HG03103 (cell line): ENCODE measurements around the gene C22orf39.
"Not testable (repeated sequence)": the region's sequence is repeated elsewhere in the genome, so short reads cannot be mapped to it uniquely, and the experiment has no call there.

Experiments
- ATAC-seq: cut with Tn5 transposase; IDR thresholded peaks from one replicate; pipeline ENCODE4 v1.9.1; 2021; ENCODE audit warnings: low read depth; ENCODE audit not compliant: unreplicated experiment

Gene C22orf39

DNA sequence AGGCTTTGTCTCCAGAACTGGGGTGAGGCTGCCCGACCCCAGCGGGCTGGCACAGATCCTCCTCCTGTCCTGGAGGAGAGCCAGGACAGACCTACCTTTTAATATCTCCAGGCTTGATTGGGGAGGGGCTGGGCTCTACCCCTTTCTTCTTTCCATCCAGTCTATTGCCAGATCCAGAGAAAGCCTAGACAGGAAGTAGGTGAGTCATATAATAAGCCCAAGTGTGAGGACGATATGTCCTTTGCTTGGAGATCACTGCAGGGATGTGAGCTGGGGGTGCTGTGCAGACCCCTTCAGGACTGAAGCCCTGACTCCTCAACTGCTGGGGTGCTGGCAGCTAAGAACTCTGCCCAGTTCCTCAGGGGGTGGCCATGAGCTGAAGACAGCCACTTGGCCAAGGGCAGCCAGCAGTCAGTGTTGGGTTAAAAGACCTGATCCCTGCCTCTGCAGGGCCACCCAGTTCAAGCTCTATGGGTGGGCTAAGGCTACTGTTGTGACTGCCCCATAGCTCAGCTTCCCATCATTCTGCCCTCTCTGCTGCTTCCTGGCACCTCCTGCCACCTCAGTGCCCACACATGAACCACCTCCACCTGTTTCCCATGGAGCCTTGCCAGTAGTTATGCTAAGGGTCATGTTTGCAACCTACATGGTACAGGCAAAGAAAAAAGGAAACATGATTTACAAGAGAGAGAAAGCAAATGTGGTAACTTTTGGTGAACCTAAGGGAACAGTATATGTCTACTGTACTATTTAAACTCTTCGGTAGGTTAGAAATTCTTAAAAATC is 8.3 kb upstream of the C22orf39 start:
- no peak for ATAC-seq

DNA sequence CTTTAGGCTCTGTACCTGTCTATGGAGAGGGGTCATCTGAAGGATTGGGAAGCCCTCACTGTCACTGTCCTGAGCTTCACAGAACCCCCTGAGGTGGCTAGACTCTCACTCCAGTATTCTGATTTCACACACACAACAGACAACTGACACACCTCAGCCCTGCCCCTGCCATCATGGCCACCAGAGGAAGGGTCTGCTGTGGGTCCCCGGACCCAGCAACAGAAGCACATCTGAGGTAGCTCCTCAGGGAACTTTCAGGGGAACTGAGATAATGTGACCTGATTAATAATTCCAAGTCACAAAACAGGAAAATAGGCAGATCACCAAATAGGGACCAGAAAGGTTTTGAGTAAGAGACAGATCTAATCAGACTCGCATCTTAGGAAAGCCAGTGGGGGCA is 7.5 kb upstream of the C22orf39 start:
- ATAC-seq: no peak

DNA sequence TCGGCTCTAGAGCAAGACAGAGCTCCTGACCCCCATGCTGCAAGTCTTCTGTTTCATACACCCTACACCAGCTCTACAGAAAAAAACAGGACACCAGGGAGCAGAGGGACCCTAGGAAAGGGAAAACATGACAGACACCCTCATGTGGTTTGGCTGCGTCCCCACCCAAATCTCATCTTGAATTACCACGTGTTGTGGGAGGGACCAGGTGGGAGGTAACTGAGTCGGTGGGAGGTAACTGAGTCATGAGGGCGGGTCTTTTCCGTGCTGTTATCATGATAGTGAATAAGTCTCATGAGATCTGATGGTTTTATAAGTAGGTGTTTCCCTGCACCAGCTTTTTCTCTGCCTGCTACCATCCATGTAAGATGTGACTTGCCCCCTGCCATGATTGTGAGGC is 6.6 kb upstream of the C22orf39 start:
- ATAC-seq: no peak

DNA sequence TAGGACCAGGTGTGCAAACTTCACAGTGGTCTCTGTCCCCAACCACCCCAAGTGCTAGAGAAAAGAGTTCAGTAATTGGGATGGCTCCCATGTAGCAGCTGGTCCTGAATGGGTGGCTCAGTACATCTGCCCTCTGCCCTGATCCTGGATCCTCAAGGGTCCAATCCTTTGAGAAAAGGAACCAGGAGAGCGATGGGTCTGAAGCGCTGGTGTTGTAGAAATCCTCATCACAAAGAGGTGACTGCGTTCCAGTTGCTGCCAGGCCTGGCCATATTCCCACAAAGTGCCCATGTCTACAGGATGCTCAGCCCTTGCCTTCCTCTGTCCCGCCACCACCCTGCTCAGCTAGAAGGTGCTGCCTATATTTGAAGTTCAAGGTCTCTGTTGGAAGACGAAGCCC is 6.2 kb upstream of the C22orf39 start:
- ATAC-seq: no peak

DNA sequence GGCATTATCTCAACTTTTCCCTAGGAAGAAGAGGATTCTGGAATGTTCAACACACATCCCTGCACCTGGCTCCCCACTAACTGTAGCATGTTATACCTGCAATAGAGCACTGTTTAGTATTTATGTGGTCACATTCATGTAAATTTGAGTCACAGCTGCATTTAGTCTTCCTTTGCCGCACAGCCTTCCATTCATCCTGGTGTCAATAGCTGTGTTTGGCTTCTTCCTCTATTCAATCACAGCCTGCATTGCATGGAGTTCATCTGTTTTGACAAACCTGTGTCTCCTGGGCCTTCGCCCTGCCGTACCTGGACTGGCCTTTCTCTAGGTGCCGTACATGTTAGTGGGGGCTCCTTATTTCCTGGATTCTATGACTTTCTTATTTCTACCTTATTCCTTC is 4.1 kb upstream of the C22orf39 start:
- no peak for ATAC-seq

DNA sequence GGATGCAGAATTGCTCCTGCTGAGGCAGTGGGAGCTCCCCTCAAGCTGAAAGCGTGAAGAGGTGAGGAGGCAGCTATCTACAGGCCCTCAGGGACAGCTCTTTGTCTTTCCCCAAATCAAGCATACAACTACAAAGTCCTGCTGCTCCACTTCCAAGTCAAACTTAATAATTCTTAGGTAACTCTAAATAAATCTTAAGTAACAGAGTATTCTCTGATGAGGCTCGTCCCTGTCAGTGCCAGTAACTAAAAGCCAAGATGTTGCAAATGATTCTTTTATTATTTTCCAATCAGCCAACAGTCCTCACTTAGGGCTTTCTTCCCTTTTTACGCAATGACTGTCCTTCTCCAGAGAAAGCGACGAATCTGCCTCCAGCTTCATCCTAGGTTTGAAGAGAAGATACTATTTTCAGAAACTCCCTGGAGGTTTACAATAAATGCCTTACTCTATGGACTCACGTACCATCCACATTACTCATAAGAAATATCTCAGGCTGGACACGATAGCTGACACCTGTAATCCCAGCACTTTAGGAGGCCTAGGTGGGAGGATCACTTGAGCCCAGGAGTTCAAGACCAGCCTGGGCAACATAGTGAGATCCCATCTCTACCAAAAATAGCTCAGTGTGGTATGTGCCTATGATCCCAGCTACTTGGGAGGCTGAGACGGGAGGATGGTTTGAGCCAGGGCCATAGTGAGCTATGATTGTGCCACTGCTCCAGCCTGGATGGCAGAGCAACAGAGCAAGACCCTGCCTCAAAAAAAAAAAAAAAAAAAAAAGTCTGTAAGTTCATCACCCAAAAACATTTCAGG is 3.1 kb upstream of the C22orf39 start:
- no peak for ATAC-seq

DNA sequence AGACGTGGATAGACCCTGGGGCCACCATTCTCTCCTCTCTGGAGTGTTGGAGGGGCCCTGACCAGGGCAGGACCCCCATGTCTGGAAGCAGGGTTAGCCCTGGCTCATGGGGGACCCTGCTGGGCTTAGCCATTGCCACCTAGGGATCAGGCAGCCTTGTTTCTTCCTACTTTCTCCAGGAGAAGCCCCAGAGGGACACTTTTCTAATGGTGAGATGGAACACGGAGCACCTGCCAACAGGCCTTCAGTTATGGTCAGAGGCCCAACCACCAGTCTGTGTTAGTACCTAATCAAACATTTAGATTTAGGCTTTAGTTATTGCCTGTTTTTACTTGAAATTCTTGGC is 1.9 kb upstream of the C22orf39 start:
- no peak for ATAC-seq

DNA sequence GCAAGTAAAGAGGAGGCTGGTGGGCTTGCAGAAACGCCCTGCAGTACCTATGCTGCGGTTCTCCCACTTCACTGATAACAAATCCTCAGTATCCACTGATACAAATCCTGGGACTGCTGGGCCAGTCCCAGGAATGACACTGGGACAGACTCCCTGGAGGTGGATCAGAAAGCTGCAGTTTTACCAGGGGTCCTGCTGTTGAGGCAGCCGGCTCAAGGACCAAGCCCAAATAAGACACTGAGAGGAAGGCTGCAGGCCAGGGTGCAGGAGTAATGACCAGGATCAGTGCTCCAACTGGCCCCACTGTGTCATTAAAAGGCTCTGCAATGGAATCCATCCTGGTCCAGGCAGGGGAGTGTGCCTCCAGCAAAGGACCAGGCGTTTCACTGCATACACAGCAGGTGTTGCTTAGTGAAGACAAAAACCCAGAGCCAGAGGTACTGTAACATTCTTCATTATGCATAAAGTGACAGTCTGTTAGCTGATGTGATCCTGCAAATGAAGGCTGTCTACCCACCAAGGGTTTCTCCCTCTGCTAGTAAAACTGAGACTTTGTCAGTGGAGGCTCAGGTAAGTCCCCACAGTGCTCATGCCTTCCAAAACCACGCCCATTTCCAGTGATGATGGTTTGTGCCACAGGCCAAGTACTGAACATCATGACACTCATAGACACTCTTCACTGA is 1.4 kb upstream of the C22orf39 start:
- ATAC-seq: no peak

DNA sequence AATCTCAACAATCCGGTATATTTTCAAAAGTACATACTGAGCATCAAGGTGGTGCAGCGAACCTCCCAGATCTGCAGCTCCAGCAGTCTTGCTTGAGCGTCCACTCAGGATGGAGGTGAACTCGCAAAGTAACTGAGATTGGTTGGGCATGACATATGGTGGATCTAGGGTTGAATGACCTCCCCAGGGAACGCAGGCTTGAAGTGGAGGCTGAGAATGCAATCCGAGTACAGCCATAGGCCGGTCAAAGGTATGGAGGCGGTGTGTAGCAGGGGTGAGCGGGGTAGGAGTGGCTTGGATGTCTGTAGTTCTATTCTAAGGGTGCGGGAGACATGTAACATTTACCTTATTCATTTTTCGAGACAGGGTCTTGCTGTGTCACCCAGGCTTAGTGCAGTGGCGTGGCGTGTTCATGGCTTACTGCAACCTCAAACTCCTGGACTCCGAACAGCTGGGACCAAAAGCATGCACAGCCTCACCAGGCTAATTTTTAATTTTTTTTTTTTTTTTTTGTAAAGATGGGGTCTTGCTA is 631 bp upstream of the C22orf39 start:
- ATAC-seq: peak; percentile 22

DNA sequence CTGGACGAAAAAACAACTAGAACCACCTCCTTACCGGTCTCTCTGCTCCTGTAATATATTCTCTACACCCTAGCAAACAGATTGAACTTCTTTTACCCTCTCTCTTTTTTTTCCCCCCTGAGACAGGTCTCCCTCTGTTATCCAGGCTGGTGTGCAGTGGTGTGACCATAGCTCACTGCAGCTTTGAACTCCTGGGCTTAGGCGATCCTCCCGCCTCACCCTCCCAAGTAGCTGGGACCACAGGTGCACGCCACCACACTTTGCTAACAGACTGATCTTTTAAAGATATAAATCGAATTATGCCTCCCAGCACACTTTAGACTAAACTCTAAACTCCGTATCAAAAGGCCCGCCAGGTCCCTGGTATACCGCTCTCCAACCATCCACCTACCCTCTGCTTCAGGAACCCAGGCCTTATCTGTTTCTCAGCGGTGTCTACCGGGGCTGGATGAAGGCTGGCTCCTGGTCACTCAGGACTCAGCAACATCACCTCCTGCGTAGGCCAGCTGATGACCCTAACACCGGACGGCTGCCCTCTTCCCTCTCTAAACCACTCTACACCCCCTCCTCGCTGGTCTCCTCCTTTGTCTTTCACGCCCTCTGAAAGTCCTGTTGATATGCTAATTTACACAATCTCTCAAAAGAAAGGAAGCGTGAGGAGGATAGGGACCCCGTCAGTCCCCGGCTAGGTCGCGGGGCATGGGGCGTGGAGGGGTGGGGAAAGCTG is 745 bp downstream of the C22orf39 start:
- no peak for ATAC-seq

DNA sequence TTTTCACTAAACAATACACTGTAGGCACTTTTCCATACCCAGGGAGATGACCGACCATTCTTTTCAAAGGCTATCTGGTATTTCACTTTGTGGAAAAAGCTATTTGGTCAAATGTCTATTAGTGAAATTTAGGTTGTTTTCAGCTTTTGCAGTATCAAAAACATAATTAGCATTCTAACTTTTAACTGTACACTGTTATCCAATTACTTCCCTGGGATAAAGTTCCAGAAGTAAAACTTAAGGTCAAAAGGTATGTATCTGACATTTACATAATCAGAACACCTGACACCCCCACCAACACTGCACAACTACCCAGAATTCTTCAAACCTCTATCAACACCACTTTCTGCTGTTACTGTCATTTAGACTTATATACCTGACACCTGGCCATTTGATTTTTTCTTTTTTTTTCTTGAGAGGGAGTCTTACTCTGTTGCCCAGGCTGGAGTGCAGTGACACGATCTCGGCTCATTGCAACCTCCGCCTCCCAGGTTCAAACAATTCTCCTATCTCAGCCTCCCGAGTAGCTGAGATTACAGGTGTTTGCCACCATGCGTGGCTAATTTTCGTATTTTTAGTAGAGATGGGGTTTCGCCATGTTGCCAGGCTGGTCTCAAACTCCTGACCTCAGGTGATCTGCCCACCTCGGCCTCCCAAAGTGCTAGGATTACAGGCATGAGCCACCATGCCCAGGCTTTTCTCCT is 2.1 kb downstream of the C22orf39 start:
- not testable (repeated sequence) for ATAC-seq

DNA sequence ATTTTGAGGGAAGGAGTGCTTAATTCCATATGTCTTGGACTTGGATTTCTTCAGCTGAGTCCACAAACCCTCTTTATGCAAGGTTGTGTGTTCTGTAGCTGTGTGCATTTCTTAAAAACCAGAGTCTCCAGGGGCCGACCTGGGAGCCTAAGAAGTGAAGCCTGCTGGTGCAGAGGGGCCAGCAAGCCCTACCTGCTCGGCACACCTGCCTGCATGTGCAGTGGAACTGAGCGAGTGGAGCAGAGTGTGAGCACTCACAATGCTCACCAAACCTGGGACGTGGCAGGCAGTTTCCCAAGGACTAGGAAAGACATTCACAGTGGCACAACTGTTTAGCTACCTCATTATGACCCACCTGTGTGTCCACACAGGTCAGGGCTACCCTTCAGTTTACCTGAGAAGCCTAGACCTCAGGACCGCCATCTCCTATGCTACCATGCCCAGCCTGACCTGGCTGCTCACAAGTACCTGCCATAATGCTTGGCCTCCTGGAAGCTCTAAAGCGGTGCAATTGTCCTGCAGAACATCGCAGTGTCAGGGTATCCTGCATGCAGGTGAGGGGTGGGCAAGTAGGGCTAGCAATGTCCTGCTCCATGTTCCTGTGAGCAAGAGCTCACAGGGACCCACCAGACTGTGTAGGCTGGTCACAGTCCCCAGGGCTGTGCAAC is 3.8 kb downstream of the C22orf39 start:
- ATAC-seq: no peak

DNA sequence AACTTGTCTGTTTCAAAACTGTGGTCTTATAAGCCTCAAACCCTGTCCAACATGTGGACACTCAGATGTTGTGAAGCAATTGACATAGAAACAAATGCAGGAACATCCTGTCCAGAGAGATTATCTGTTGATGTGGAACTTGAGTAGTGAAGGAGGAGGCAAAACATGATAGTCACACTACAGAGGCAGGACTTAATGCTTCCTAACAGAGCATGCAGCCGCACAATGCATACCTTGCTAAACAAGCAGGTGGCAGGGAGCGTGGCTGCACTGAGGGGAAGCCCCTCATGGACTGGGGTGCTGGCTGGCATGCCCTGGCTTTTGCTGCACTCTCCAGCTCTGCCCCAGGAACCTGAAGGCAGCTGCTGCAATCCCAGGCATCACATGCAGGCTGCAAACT is 5.3 kb downstream of the C22orf39 start:
- no peak for ATAC-seq

DNA sequence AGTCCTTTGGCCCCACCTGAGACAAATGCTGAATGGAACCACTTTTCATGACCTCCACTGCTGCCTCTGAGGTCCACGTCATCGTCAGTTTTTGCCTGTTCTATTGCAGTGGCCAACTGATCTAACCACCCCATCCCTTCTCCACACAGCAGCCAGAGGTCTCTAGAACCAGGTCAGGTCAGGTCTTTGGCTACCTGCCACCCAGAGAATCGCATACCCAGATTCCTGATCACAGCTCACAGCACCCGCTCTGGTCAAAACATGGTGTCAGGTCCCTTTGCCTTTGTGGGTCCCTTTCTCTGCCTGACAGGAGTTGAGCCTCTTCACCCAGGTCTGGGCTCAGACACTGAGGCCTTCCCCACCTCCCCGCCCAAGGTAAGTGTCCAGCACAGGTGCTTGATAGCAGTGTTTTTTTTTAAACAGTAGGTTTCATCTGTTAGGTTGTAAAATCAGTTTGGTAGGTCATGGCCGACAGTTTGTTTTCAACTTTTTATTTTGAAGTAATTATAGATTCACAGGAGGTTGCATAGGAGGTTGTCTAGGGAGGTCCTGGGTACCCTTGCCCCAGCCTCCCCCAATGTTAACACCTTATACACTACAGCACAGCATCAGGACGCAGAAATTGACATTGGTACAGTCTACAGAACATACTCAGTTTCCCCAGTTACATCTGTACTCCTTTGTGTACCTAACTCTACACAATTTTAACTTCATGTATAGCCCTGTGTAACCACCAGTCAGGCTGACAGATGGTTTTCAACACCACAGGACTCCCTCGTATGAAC is 6.9 kb downstream of the C22orf39 start:
- no peak for ATAC-seq

DNA sequence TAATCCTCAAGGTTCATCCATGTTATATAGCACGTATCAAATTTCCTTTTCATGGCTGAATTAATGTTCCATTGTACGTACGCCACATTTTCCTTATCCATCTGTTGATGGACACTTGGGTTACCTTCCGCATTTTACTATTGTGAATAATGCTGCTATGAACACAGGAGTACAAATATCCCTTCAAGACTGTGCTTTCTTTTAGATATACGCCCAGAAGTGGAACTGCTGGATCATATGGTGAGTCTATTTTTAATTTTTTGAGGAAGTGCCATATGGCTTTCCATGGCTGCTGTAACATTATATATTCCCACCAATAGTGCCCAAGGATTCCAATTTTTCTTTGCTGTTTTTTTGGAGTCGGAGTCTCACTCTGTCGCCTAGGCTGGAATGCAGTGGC is 9.2 kb downstream of the C22orf39 start:
- no peak for ATAC-seq

DNA sequence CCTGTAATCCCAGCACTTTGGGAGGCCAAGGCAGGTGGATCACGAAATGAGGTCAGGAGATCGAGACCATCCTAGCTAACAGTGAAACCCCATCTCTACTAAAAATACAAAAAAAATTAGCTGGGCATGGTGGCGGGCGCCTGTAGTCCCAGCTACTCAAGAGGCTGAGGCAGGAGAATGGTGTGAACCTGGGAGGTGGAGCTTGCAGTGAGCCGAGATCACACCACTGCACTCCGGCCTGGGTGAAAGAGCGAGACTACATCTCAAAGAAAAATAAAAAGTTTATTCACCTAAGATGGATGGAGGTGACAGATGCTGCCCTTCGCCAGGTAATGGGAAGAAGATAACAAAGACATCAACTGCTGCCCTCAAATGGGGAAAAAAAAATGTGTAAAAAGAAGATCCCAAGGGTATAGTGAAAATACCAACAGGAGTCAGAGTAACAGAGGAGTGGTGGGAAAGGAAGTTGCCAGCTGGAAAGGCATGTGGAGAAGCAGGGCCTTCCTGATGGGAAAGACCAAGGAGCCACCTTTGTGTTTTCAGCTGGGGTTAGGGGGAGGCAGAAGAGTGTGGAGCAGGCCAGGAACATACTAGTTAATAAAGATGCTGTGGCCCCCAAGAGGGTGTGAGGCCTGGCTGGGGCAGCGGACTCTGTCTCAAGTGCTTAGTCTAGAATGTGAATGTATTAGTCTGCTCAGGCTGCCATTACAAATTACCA is 10.9 kb downstream of the C22orf39 start:
- not testable (repeated sequence) for ATAC-seq

DNA sequence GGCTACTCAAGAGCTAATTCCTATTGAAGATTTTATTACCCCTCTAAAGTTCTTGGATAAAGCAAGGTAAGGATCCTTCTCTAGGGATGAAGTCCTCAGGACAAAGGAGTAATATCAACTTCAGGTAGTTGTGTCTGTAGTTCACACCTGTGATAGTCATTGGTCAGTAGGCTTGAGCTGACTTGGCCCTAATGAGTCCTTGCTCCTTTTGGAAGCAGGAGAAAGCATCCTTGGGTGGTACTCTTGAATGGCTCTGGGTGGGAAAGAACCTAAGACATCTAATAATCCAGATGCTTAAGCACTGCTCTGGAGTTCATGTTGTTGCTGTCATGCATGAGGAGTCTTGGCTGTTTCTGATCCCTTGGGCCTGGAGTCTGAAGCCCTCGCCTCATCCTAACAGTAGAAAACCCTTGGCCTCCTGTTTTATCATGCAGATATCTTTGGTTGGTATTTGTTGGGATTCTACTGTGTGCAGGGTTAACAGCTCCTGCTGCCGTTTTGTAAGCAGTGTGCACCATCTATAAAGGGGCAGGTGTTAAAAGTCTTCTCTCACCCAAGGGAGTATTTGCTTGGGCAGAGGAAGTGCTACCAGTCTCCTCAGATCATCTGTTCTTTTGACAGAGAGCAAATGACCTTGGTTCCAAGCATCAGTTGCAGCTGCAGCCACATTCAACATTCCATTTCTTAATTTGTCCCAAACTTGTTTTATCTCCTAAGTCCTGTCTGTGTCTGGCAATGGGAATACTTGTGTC is 12.5 kb downstream of the C22orf39 start:
- ATAC-seq: no peak
